ENCODE data around the gene PIP5K1C. TPM values are rescaled to one million over a fixed set of nuclear protein-coding genes. Genes with fewer than 3 reads are reported as not detected.

The PIP5K1C gene
- total RNA-seq, 1 experiment from 2014 or later = 13.3 TPM

- H3K27ac Mint-ChIP-seq (ENCODE audit: low read depth, unreplicated experiment) = no peak overlapping the region
- H3K4me1 Mint-ChIP-seq (ENCODE audit: insufficient read depth, unreplicated experiment) = peaks cover 9% of the 10 kb centered on the region
- CTCF ChIA-PET = no interaction called here
- H3K9me3 Mint-ChIP-seq (ENCODE audit: unreplicated experiment) = no peaks in the 10 kb centered on the region
- H3K4me3 Mint-ChIP-seq (ENCODE audit: unreplicated experiment) = no peak overlapping the region
- TF ChIP-seq, protein P1, sequence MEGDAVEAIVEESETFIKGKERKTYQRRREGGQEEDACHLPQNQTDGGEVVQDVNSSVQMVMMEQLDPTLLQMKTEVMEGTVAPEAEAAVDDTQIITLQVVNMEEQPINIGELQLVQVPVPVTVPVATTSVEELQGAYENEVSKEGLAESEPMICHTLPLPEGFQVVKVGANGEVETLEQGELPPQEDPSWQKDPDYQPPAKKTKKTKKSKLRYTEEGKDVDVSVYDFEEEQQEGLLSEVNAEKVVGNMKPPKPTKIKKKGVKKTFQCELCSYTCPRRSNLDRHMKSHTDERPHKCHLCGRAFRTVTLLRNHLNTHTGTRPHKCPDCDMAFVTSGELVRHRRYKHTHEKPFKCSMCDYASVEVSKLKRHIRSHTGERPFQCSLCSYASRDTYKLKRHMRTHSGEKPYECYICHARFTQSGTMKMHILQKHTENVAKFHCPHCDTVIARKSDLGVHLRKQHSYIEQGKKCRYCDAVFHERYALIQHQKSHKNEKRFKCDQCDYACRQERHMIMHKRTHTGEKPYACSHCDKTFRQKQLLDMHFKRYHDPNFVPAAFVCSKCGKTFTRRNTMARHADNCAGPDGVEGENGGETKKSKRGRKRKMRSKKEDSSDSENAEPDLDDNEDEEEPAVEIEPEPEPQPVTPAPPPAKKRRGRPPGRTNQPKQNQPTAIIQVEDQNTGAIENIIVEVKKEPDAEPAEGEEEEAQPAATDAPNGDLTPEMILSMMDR (IDR thresholded peaks at IDR 0.05; ENCODE audit: unreplicated experiment) = no peak
- no peak for DNase-seq (ENCODE audit: unreplicated experiment)
- no peaks in the 10 kb centered on the region for H3K36me3 Mint-ChIP-seq (ENCODE audit: insufficient read depth, unreplicated experiment)
- BruUV-seq (replicated peaks) = no TSS peak
- intact Hi-C loops (cut with micrococcal nuclease) = no loop called here
- H3K27me3 Mint-ChIP-seq (ENCODE audit: insufficient read depth, unreplicated experiment) = no peaks in the 10 kb centered on the region
- POLR2A ChIA-PET = no interaction called here
These were observed 94.0 kb downstream of the PIP5K1C start for GRCh38 chr19:3606174-3606689.

DNA sequence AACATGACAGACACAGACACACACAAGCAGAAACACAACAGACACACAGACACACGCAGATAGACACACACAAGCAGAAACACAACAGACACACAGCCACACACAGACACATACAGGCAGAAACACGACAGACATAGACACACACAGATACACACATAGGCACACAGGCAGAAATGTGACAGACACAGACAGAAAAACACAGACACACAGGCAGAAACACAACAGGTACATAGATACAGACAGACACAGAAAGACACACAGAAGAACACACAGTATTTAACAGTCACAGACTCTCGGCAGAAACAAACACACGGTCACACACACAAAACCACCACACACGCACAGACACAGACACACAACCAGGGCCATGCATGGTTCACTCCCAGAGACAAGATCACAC is 94.5 kb downstream of the PIP5K1C start:
- H3K4me1 Mint-ChIP-seq (ENCODE audit: insufficient read depth, unreplicated experiment) = peaks cover 9% of the 10 kb centered on the region
- H3K27ac Mint-ChIP-seq (ENCODE audit: low read depth, unreplicated experiment) = no peak overlapping the region
- H3K4me3 Mint-ChIP-seq (ENCODE audit: unreplicated experiment) = no peak overlapping the region
- ChIA-PET CTCF (no interaction called here), POLR2A (no interaction called here)
- TF ChIP-seq, protein P1 (IDR thresholded peaks at IDR 0.05; ENCODE audit: unreplicated experiment) = no peak
- BruUV-seq (replicated peaks) = no TSS peak
- no peaks in the 10 kb centered on the region for H3K9me3 Mint-ChIP-seq (ENCODE audit: unreplicated experiment)
- intact Hi-C loops (cut with micrococcal nuclease) = no loop called here
- no peaks in the 10 kb centered on the region for H3K36me3 Mint-ChIP-seq (ENCODE audit: insufficient read depth, unreplicated experiment)
- DNase-seq (ENCODE audit: unreplicated experiment) = no peak
- H3K27me3 Mint-ChIP-seq (ENCODE audit: insufficient read depth, unreplicated experiment) = no peaks in the 10 kb centered on the region

DNA sequence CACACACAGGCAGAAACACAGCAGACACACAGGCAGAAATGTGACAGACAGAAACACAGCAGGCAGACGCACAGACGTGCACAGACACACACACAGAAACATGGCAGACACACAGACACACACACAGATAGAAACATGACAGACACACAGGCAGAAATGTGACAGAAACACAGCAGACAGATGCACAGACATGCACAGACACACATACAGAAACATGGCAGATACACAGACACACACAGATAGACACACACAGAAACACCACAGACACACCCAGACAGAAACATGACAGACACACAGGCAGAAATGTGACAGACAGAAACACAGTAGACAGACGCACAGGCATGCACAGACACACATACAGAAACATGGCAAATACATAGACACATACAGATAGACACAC is 94.9 kb downstream of the PIP5K1C start:
- no peak overlapping the region for H3K4me3 Mint-ChIP-seq (ENCODE audit: unreplicated experiment)
- POLR2A ChIA-PET = no interaction called here
- no peaks in the 10 kb centered on the region for H3K36me3 Mint-ChIP-seq (ENCODE audit: insufficient read depth, unreplicated experiment)
- BruUV-seq (replicated peaks) = no TSS peak
- no peaks in the 10 kb centered on the region for H3K27me3 Mint-ChIP-seq (ENCODE audit: insufficient read depth, unreplicated experiment)
- H3K4me1 Mint-ChIP-seq (ENCODE audit: insufficient read depth, unreplicated experiment) = peaks cover 9% of the 10 kb centered on the region
- H3K9me3 Mint-ChIP-seq (ENCODE audit: unreplicated experiment) = no peaks in the 10 kb centered on the region
- no peak overlapping the region for H3K27ac Mint-ChIP-seq (ENCODE audit: low read depth, unreplicated experiment)
- intact Hi-C loops (cut with micrococcal nuclease) = no loop called here
- no peak for DNase-seq (ENCODE audit: unreplicated experiment)
- CTCF ChIA-PET = no interaction called here
- TF ChIP-seq, protein P1 (IDR thresholded peaks at IDR 0.05; ENCODE audit: unreplicated experiment) = no peak

- Mint-ChIP-seq H3K4me3 (ENCODE audit: unreplicated experiment) (no peak overlapping the region), H3K36me3 (ENCODE audit: insufficient read depth, unreplicated experiment) (no peaks in the 10 kb centered on the region), H3K9me3 (ENCODE audit: unreplicated experiment) (no peaks in the 10 kb centered on the region), H3K27me3 (ENCODE audit: insufficient read depth, unreplicated experiment) (no peaks in the 10 kb centered on the region), H3K4me1 (ENCODE audit: insufficient read depth, unreplicated experiment) (peaks cover 9% of the 10 kb centered on the region), H3K27ac (ENCODE audit: low read depth, unreplicated experiment) (no peak overlapping the region)
- no peak for DNase-seq (ENCODE audit: unreplicated experiment)
- intact Hi-C loops (cut with micrococcal nuclease) = no loop called here
- TF ChIP-seq, protein P1 (IDR thresholded peaks at IDR 0.05; ENCODE audit: unreplicated experiment) = no peak
- POLR2A ChIA-PET = no interaction called here
- no TSS peak for BruUV-seq (replicated peaks)
- CTCF ChIA-PET = no interaction called here
These were observed 95.3 kb downstream of the PIP5K1C start for GRCh38 chr19:3604987-3605343.

Measured in MCF 10A (cell line).